DMS153 (cell line): Measurements from ENCODE around the gene SLX9.
"Not testable (repeated sequence)": the region's sequence is repeated elsewhere in the genome, so short reads cannot be mapped to it uniquely, and the experiment has no call there.

Experiments used
- DNase-seq: peaks from one replicate; lab custom pipeline; 2025; lab: John Stamatoyannopoulos, UW

The SLX9 gene

GRCh38 chr21:45019887-45020537 is 80.2 kb downstream of the SLX9 start:
- DNase-seq: no peak

- DNase-seq: no peak
These were observed 81.0 kb downstream of the SLX9 start for GRCh38 chr21:45020629-45021427.

DNA sequence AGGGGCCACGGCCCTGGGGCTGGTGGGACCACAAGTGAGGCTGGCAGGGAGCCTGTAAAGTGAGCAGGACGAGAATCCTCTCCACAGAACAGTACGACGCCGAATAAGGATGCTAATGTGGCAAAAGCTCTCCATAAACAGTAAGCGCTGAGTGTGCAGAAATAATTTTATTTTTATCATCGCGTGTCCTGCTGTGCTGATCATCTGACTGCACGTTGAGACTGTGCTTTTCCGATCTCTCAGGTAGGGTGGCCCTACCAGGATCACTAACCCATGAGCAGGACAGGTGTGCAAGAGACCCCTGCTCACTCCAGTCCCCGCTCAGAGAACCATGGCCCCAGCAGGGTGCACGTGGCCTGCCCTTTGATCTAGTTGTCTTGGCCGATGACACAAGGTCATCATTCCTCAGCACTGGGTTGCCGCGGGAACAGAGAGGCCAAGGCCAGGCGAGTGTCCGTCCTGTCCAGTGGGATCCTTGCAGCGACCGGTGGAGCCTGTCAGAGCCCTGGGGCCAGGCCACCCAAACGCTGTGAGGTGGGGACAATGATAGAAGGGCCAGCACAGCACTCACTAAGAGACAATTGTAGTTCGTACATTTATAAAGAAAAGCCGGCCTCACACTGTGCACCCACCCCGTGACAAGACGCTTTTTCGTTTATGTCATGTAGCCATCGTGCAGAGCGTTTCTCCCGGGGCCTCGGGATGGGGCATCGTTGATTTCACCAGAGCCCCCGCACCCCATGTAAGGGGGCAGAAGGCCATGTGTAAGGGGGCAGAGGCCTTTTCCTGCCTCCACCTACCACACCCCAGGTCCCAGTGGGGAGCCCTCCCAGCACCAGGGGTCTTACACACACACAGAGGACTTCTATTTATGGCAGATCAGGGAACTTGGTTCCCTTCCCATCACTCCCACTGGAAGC is 81.9 kb downstream of the SLX9 start:
- no peak for DNase-seq

DNA sequence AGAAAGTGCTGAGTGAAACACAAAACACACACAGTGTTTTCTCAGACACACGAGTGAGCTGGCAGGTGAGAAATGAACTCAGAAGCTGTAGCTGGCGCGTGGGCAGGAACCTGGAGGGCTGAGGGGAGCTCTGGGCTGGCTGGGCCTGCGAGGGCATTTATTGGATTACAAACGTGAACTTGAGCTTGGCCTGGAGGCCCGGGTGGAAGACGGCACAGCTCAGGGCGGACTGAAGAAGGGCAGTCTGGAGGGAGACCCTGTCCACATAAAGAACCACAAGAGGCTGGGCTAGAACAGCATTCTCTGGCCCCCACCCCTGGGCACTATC is 82.5 kb downstream of the SLX9 start:
- no peak for DNase-seq

GRCh38 chr21:45022736-45023135 is 82.9 kb downstream of the SLX9 start:
- no peak for DNase-seq

DNA sequence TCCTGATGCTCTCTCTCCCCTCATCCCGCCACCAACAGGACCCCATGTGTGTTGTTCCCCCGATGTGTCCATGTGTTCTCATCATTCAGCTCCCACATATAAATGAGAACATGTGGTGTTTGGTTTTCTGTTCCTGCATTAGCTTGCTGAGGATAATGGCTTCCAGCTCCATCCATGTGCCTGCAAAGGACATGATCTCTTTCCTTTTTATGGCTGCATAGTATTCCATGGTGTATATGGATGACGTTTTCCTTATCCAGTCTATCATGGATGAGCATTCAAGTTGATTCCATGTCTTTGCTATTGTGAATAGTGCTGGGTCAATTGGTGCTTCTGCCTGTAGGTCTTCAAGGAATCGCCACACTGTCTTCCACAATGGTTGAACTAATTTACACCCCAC is 84.7 kb downstream of the SLX9 start:
- not testable (repeated sequence) for DNase-seq

DNA sequence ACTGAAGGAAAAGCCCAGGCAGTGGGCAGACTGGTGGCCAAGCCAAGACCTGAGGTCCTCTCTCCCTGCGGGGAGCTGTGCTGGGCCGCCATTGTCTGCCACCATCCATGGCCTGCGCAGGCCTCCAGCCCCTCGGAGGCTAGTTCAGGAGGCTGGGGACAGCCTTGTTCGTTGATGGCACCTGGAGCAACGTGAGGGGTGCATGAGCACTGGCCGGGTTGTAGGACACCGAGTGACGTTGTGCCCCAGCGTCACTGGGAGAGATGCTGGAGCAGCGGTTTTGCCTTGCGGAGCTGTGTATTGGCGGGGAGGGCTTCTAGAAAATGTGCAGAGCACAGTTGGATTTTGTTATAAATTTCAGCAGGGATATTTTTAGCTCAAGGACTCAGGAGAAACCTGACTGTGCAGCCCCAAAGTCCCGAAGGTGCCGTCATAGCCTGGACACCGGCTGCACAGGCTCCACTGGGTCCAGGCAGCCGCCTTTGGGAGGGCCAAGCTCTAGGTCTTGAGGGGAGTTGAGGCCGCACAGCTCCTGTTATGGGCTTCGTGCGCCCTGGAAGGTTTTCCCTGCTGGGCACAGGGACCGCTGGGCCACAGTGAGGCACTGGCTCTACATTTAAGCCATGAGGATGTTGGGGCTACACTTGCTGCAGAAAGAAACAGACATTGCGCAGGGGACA is 86.4 kb downstream of the SLX9 start:
- no peak for DNase-seq
